KBM-7 (cell line): ENCODE data around the gene SPEM3.
"Not testable (repeated sequence)": the region's sequence is repeated elsewhere in the genome, so short reads cannot be mapped to it uniquely, and the experiment has no call there.

Experiments
- DNase-seq: peaks from one replicate; pipeline ENCODE4 v3.0.0-alpha.2; 2015
- in situ Hi-C: fragments of 300-500 bp; cut with MboI; formaldehyde crosslinking; loops from 2 replicates; pipeline ENCODE4 v1.14.3; 2020; ENCODE audit warnings: low sequenced_read_pairs, low pct_unique_long_range_greater_than_20kb, mixed read lengths

SPEM3 gene

DNA sequence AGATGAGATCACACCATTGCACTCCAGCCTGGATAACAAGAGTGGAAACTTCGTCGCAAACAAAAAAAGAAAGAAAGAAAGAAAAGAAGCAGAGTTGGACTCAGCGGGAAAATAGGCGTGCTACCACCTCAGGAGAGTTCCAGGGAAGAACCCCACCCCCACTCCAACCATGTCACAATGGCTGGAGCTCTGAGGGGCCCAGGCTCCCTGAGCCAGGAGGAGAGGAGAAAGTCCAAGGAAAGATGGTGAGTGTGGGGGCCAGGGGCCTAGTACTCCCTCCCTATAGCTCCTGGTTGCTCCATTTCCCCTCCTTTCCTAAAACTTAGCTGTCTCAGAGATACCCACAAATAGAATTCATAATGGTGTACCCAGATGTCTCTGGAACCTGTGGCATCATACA, 52.6 kb downstream of the SPEM3 start, which contains the start of gene SLC35G6:
SLC35G6 (plus strand) TSS at position 172 of the 400 bp plus-strand sequence; CDS start at position 243, 71 bp downstream.
- DNase-seq, in situ Hi-C loops: not testable (repeated sequence)

DNA sequence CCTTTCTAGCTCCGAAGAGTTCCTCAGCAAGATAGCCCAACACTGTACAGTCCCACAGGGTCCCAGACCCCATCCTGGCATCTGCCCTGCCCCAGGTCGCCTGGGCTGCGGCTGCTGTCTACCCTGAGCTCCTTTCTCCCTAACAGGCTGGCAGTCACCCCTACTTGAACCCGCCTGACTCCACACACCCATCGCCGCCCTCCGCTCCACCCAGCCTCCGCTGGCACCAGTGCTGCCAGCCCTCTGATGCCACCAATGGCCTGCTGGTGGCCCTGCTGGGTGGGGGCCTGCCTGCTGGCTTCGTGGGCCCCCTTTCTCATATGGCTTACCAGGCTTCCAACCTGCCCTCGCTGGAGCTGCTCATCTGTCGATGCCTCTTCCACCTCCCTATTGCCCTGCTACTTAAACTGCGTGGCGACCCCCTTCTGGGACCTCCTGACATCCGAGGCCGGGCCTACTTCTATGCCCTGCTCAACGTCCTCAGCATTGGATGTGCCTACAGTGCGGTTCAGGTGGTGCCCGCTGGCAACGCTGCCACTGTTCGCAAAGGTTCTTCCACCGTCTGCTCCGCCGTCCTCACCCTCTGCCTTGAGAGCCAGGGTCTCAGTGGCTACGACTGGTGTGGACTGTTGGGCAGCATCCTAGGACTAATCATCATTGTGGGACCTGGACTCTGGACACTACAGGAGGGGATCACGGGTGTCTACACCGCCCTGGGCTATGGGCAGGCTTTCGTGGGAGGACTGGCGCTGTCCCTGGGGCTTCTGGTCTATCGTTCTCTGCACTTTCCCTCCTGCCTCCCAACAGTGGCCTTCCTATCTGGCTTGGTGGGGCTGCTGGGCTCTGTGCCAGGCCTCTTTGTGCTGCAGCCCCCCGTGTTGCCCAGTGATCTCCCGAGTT, 53.4 kb downstream of the SPEM3 start:
- in situ Hi-C loops = not testable (repeated sequence)

More for the DNA sequence above, 53.4 kb downstream of the SPEM3 start:
- DNase-seq = not testable (repeated sequence)
